Upper lobe of left lung (tissue), 4 donors: Measurements from ENCODE around the gene LAD1.

Source experiments
- POLR2A ChIP-seq, 4 donors: fragments of 450-650 bp; IDR thresholded peaks; one replicate each; pipeline ENCODE4 v1.5.1; 2016 to 2017; ENCODE audit warnings: antibody characterized with exemption in 4 of 4, mild to moderate bottlenecking in 2 of 4
- POLR2AphosphoS5 ChIP-seq, 2 donors: sonication (generic); formaldehyde crosslinking; IDR thresholded peaks; one replicate each; pipeline ENCODE4 v1.5.1; 2017; ENCODE audit warnings: antibody characterized with exemption in 2 of 2
- TF ChIP-seq, protein P1 (sequence below), 6 experiments: fragments of 450-650 bp in 4 of 6; fragments of 200-600 bp in 2 of 6; sonication (generic) in 2 of 6; IDR thresholded peaks; one replicate each; pipeline ENCODE4 v1.5.1; 2016 to 2019; ENCODE audit warnings: antibody characterized with exemption in 6 of 6

DNA sequence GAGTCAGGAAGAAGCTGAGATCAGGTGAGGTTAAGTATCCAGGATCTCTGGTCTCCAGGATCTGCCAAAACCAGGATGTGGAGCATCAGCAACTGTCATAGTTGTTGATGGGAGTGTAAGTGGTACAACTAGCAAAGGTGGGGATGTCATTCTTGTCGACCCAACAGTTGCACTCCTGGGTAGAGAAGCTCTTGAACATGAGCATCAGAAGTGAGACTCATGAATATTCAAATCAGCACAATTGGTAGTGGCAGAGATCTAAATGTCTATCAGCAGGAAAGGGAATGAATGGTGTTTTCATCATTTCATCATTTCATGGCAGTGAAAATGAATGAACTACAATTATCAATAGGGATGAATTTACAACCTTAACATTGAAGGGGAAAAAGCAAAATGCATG is 4.2 kb upstream of the LAD1 start:
- TF ChIP-seq, protein P1, sequence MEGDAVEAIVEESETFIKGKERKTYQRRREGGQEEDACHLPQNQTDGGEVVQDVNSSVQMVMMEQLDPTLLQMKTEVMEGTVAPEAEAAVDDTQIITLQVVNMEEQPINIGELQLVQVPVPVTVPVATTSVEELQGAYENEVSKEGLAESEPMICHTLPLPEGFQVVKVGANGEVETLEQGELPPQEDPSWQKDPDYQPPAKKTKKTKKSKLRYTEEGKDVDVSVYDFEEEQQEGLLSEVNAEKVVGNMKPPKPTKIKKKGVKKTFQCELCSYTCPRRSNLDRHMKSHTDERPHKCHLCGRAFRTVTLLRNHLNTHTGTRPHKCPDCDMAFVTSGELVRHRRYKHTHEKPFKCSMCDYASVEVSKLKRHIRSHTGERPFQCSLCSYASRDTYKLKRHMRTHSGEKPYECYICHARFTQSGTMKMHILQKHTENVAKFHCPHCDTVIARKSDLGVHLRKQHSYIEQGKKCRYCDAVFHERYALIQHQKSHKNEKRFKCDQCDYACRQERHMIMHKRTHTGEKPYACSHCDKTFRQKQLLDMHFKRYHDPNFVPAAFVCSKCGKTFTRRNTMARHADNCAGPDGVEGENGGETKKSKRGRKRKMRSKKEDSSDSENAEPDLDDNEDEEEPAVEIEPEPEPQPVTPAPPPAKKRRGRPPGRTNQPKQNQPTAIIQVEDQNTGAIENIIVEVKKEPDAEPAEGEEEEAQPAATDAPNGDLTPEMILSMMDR (IDR thresholded peaks at IDR 0.05), result no peak
- TF ChIP-seq POLR2A (IDR thresholded peaks at IDR 0.05) (no peak), POLR2AphosphoS5 (IDR thresholded peaks at IDR 0.05) (no peak)
